ENCODE results near the gene CCDC187. TPM values are rescaled to one million over a fixed set of nuclear protein-coding genes. Genes with fewer than 3 reads are reported as not detected.
A peak's percentile ranks its signal among the peaks of the same experiment; 100 is the strongest.
"Not testable (repeated sequence)": the region's sequence is repeated elsewhere in the genome, so short reads cannot be mapped to it uniquely, and the experiment has no call there.

CCDC187 gene
- total and polyA plus RNA-seq, 4 experiments from 2014 or later = not detected

GRCh38 chr9:136237486-136238341, 66.2 kb downstream of the CCDC187 start:
- Histone ChIP-seq H3K27ac (ENCODE audit: low read depth, low read length) (no peak overlapping the region), H3K4me3 (ENCODE audit: low read length in 2 of 2) (no peak overlapping the region), H3K36me3 (ENCODE audit: insufficient read depth, low read length) (peaks cover 9% of the 10 kb centered on the region), H3K27me3 (ENCODE audit: insufficient read depth, low read length) (no peaks in the 10 kb centered on the region), H3K9me3 (ENCODE audit: control insufficient read depth in 1 of 2, low read length in 2 of 2) (no peaks in the 10 kb centered on the region), H3K4me1 (ENCODE audit: insufficient read depth, low read length) (peaks cover 16% of the 10 kb centered on the region)
- ChIA-PET CTCF (ENCODE audit: partially characterized antibody) (no interaction called here), POLR2A (ENCODE audit: partially characterized antibody) (no interaction called here)
- Mint-ChIP-seq H3K4me1 (peaks cover 9 to 53% (median 14%) of the 10 kb centered on the region in 4 donors), H3K4me3 (peak overlapping the region in 1 of 8 donors; percentile 26), H3K27me3 (no peaks in the 10 kb centered on the region), H3K27ac (peak overlapping the region in 1 of 7 donors; percentile 22), H3K9me3 (no peaks in the 10 kb centered on the region), H3K36me3 (peaks cover 5 to 17% of the 10 kb centered on the region in 2 donors)
- intact Hi-C loops (cut with micrococcal nuclease) = no loop called here
- no peak for DNase-seq

GRCh38 chr9:136236471-136237410, 67.2 kb downstream of the CCDC187 start:
- H3K36me3 ChIP-seq (ENCODE audit: insufficient read depth, low read length); H3K9me3 ChIP-seq (ENCODE audit: control insufficient read depth in 1 of 2, low read length in 2 of 2); H3K4me3 Mint-ChIP-seq; H3K9me3 Mint-ChIP-seq; POLR2A ChIA-PET (ENCODE audit: partially characterized antibody); H3K4me3 ChIP-seq (ENCODE audit: low read length in 2 of 2); H3K27ac Mint-ChIP-seq; CTCF ChIA-PET (ENCODE audit: partially characterized antibody); DNase-seq; H3K27me3 Mint-ChIP-seq; H3K27me3 ChIP-seq (ENCODE audit: insufficient read depth, low read length); H3K27ac ChIP-seq (ENCODE audit: low read depth, low read length); intact Hi-C loops (cut with micrococcal nuclease): not testable (repeated sequence)
- peaks cover 14 to 58% (median 18%) of the 10 kb centered on the region in 4 donors for H3K4me1 Mint-ChIP-seq
- H3K4me1 ChIP-seq (ENCODE audit: insufficient read depth, low read length) = peaks cover 20% of the 10 kb centered on the region
- peaks cover 5 to 22% of the 10 kb centered on the region in 2 donors for H3K36me3 Mint-ChIP-seq

- ChIA-PET CTCF (ENCODE audit: partially characterized antibody) (no interaction called here), POLR2A (ENCODE audit: partially characterized antibody) (no interaction called here)
- no peaks in the 10 kb centered on the region for H3K27me3 Mint-ChIP-seq
- Histone ChIP-seq H3K4me3 (ENCODE audit: low read length in 2 of 2) (no peak overlapping the region), H3K36me3 (ENCODE audit: insufficient read depth, low read length) (peaks cover 9% of the 10 kb centered on the region), H3K27me3 (ENCODE audit: insufficient read depth, low read length) (no peaks in the 10 kb centered on the region), H3K4me1 (ENCODE audit: insufficient read depth, low read length) (peaks cover 20% of the 10 kb centered on the region), H3K27ac (ENCODE audit: low read depth, low read length) (no peak overlapping the region), H3K9me3 (ENCODE audit: control insufficient read depth in 1 of 2, low read length in 2 of 2) (no peaks in the 10 kb centered on the region)
- H3K27ac Mint-ChIP-seq = no peak overlapping the region
- no peak for DNase-seq
- no peak overlapping the region for H3K4me3 Mint-ChIP-seq
- peaks cover 0 to under 1% (median 0%) of the 10 kb centered on the region in 8 donors for H3K9me3 Mint-ChIP-seq
- intact Hi-C loops (cut with micrococcal nuclease) = no loop called here
- H3K36me3 Mint-ChIP-seq = peaks cover 5 to 21% of the 10 kb centered on the region in 2 donors
- H3K4me1 Mint-ChIP-seq = peaks cover 14 to 60% (median 17%) of the 10 kb centered on the region in 4 donors
These were observed 68.0 kb downstream of the CCDC187 start for GRCh38 chr9:136235709-136236455.

GRCh38 chr9:136235171-136235570, 68.7 kb downstream of the CCDC187 start:
- H3K27ac ChIP-seq (ENCODE audit: low read depth, low read length) = no peak overlapping the region
- Mint-ChIP-seq H3K27ac (peak overlapping the region in 1 of 7 donors; percentile 21), H3K9me3 (peaks cover 0 to 2% (median 0%) of the 10 kb centered on the region in 8 donors), H3K36me3 (peaks cover 5 to 21% of the 10 kb centered on the region in 2 donors), H3K27me3 (no peaks in the 10 kb centered on the region), H3K4me1 (peaks cover 14 to 67% (median 19%) of the 10 kb centered on the region in 4 donors), H3K4me3 (no peak overlapping the region)
- ChIA-PET CTCF (ENCODE audit: partially characterized antibody) (no interaction called here), POLR2A (ENCODE audit: partially characterized antibody) (no interaction called here)
- peaks cover 20% of the 10 kb centered on the region for H3K4me1 ChIP-seq (ENCODE audit: insufficient read depth, low read length)
- DNase-seq = no peak
- H3K27me3 ChIP-seq (ENCODE audit: insufficient read depth, low read length) = no peaks in the 10 kb centered on the region
- intact Hi-C loops (cut with micrococcal nuclease) = no loop called here
- H3K36me3 ChIP-seq (ENCODE audit: insufficient read depth, low read length) = peaks cover 9% of the 10 kb centered on the region
- no peak overlapping the region for H3K4me3 ChIP-seq (ENCODE audit: low read length in 2 of 2)
- no peaks in the 10 kb centered on the region for H3K9me3 ChIP-seq (ENCODE audit: control insufficient read depth in 1 of 2, low read length in 2 of 2)

- Histone ChIP-seq H3K9me3 (ENCODE audit: control insufficient read depth in 1 of 2, low read length in 2 of 2) (no peaks in the 10 kb centered on the region), H3K36me3 (ENCODE audit: insufficient read depth, low read length) (peaks cover 9% of the 10 kb centered on the region), H3K27me3 (ENCODE audit: insufficient read depth, low read length) (no peaks in the 10 kb centered on the region), H3K4me1 (ENCODE audit: insufficient read depth, low read length) (peaks cover 20% of the 10 kb centered on the region), H3K4me3 (ENCODE audit: low read length in 2 of 2) (no peak overlapping the region), H3K27ac (ENCODE audit: low read depth, low read length) (no peak overlapping the region)
- ChIA-PET POLR2A (ENCODE audit: partially characterized antibody) (no interaction called here), CTCF (ENCODE audit: partially characterized antibody) (interaction anchor here (1.0 kb wide), 1 partner anchor 10 kb away, joined by 6 read pairs; no protein-coding TSS in a partner anchor)
- Mint-ChIP-seq H3K36me3 (peaks cover 5 to 21% of the 10 kb centered on the region in 2 donors), H3K9me3 (peaks cover 0 to 2% (median 0%) of the 10 kb centered on the region in 8 donors), H3K4me3 (no peak overlapping the region), H3K27me3 (no peaks in the 10 kb centered on the region), H3K27ac (peak overlapping the region in 1 of 7 donors; percentile 50), H3K4me1 (peaks cover 14 to 64% (median 18%) of the 10 kb centered on the region in 4 donors)
- intact Hi-C loops (cut with micrococcal nuclease) = no loop called here
- no peak for DNase-seq
These were observed 69.3 kb downstream of the CCDC187 start for GRCh38 chr9:136234597-136234996.

- no peaks in the 10 kb centered on the region for H3K27me3 Mint-ChIP-seq
- intact Hi-C loops (cut with micrococcal nuclease) = no loop called here
- no peaks in the 10 kb centered on the region for H3K27me3 ChIP-seq (ENCODE audit: insufficient read depth, low read length)
- ChIA-PET CTCF (ENCODE audit: partially characterized antibody) (interaction anchor here (1.0 kb wide), 1 partner anchor 9 kb away, joined by 6 read pairs; no protein-coding TSS in a partner anchor), POLR2A (ENCODE audit: partially characterized antibody) (no interaction called here)
- DNase-seq = no peak
- H3K9me3 Mint-ChIP-seq = peaks cover 0 to 2% (median 0%) of the 10 kb centered on the region in 8 donors
- H3K27ac Mint-ChIP-seq = peak overlapping the region in 3 of 7 donors; percentile 50 to 72 (median 59)
- peaks cover 5 to 21% of the 10 kb centered on the region in 2 donors for H3K36me3 Mint-ChIP-seq
- peaks cover 20% of the 10 kb centered on the region for H3K4me1 ChIP-seq (ENCODE audit: insufficient read depth, low read length)
- H3K36me3 ChIP-seq (ENCODE audit: insufficient read depth, low read length) = peaks cover 9% of the 10 kb centered on the region
- no peak overlapping the region for H3K4me3 ChIP-seq (ENCODE audit: low read length in 2 of 2)
- no peaks in the 10 kb centered on the region for H3K9me3 ChIP-seq (ENCODE audit: control insufficient read depth in 1 of 2, low read length in 2 of 2)
- no peak overlapping the region for H3K27ac ChIP-seq (ENCODE audit: low read depth, low read length)
- peaks cover 14 to 58% (median 17%) of the 10 kb centered on the region in 4 donors for H3K4me1 Mint-ChIP-seq
- no peak overlapping the region for H3K4me3 Mint-ChIP-seq
These were observed 70.0 kb downstream of the CCDC187 start for GRCh38 chr9:136233868-136234267.

Measured in CD4-positive, alpha-beta memory T cell (primary cell).